HCT116 (cell line): ENCODE data around the gene CREG2.

Experiments
- CBX3 ChIP-seq: IDR thresholded peaks from 2 replicates; pipeline ENCODE4 v1.6.1; 2012; ENCODE audit warnings: low read depth
- CTCF ChIP-seq, 3 experiments: fragments of 200-600 bp in 1 of 3; sonication (generic) in 1 of 3; IDR thresholded peaks in 2 of 3; conservative IDR thresholded peaks in 1 of 3; 2 replicates each; pipeline ENCODE4 v1.5.1; 2012 to 2017; ENCODE audit warnings: low read depth in 2 of 3, low read length in 2 of 3, antibody characterized with exemption in 1 of 3, borderline replicate concordance in 1 of 3, control low read depth in 1 of 3, mild to moderate bottlenecking in 1 of 3, mixed read lengths in 1 of 3, mixed run types in 1 of 3, moderate library complexity in 1 of 3; ENCODE audit not compliant: insufficient read depth in 1 of 3
- EGR1 ChIP-seq: IDR thresholded peaks from 2 replicates; pipeline ENCODE4 v1.6.1; 2012; ENCODE audit warnings: low read depth
- EZH2 ChIP-seq: fragments of 200-600 bp; sonication (generic); IDR thresholded peaks from 2 replicates; pipeline ENCODE4 v1.6.1; 2017; ENCODE audit warnings: antibody characterized with exemption, mixed run types
- POLR2A ChIP-seq: IDR thresholded peaks from 2 replicates; pipeline ENCODE4 v1.7.0; 2011; ENCODE audit warnings: borderline replicate concordance; ENCODE audit not compliant: insufficient read depth, insufficient read length; ENCODE audit errors: extremely low read depth
- POLR2AphosphoS5 ChIP-seq: IDR thresholded peaks from 2 replicates; pipeline ENCODE4 v1.6.1; 2011; ENCODE audit warnings: mild to moderate bottlenecking, low read depth, low read length, moderate library complexity
- RAD21 ChIP-seq: IDR thresholded peaks from 2 replicates; pipeline ENCODE4 v1.6.1; 2012; ENCODE audit warnings: low read depth, mild to moderate bottlenecking
- REST ChIP-seq: IDR thresholded peaks from 2 replicates; pipeline ENCODE4 v1.6.1; 2012; ENCODE audit warnings: low read depth
- SIN3A ChIP-seq: IDR thresholded peaks from 2 replicates; pipeline ENCODE4 v1.6.1; 2012; ENCODE audit warnings: low read depth
- SP1 ChIP-seq: IDR thresholded peaks from 2 replicates; pipeline ENCODE4 v1.6.1; 2012; ENCODE audit warnings: low read depth
- TCF7L2 ChIP-seq: IDR thresholded peaks from 2 replicates; pipeline ENCODE4 v1.7.0; 2011; ENCODE audit warnings: borderline replicate concordance, inconsistent platforms; ENCODE audit not compliant: insufficient read depth, insufficient read length; ENCODE audit errors: extremely low read depth
- ZBTB33 ChIP-seq: IDR thresholded peaks from 2 replicates; pipeline ENCODE4 v1.6.1; 2011; ENCODE audit warnings: mild to moderate bottlenecking, low read length, moderate library complexity; ENCODE audit not compliant: insufficient replicate concordance; ENCODE audit errors: extremely low read depth
- ZFX ChIP-seq: fragments of 450-650 bp; IDR thresholded peaks from 2 replicates; pipeline ENCODE4 v1.6.1; 2017

GRCh38 chr2:101328474-101329007 lies 58.8 kb downstream of the CREG2 start:
- TF ChIP-seq CTCF (IDR thresholded peaks at IDR 0.05 in 2 of 3, conservative IDR thresholded peaks at IDR 0.05 in 1 of 3; ENCODE audit: borderline replicate concordance in 1 of 3, insufficient read depth in 1 of 3, low read depth in 2 of 3, low read length in 2 of 3) = no peak
- no peak for TF ChIP-seq POLR2A
- TF ChIP-seq EGR1 = no peak
- no peak for TF ChIP-seq SP1
- TF ChIP-seq TCF7L2 = no peak
- no peak for TF ChIP-seq EZH2
- no peak for TF ChIP-seq RAD21
- no peak for TF ChIP-seq SIN3A
- no peak for TF ChIP-seq REST
- TF ChIP-seq CBX3 = no peak
- no peak for TF ChIP-seq POLR2AphosphoS5
- TF ChIP-seq ZFX = no peak
- TF ChIP-seq ZBTB33 = no peak
